Liver (tissue), 3 donors: ENCODE measurements around the gene ITGA11.
A peak's percentile ranks its signal among the peaks of the same experiment; 100 is the strongest.

ENCODE experiments used
- CTCF ChIP-seq: fragments of 150-350 bp; IDR thresholded peaks from 2 replicates; pipeline ENCODE4 v1.5.1; 2017; ENCODE audit warnings: improper control_type of control experiment, low read depth, low read length; ENCODE audit not compliant: missing input control
- EGR1 ChIP-seq, 2 donors: IDR thresholded peaks; 2 replicates each; pipeline ENCODE4 v1.6.1; 2016 to 2018; ENCODE audit warnings: antibody characterized with exemption in 2 of 2, low read depth in 2 of 2
- YY1 ChIP-seq: IDR thresholded peaks from 2 replicates; pipeline ENCODE4 v1.6.1; 2016; ENCODE audit warnings: antibody characterized with exemption, mild to moderate bottlenecking
- donor health status: healthy.
- donor health status: healthy.

DNA sequence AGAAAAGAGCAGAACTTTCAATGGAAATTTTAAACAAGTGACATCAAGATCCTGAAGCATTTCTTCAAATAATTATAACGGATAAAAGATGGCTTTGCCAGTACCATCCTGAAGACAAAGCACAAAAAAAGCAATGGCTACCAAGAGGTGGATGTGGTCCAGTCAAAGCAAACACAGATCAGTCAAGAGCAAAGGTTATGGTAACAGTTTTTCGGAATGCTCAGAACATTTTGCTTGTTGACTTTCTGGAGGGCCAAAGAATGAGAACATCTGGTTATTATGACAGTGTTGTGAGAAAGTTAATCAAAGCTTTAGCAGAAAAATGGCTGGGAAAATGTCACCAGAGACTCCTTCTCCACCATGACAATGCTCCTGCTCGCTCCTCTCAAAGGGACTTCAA is 122.9 kb downstream of the ITGA11 start:
- TF ChIP-seq CTCF, result no peak
- no peak for TF ChIP-seq EGR1 (IDR thresholded peaks at IDR 0.05; ENCODE audit: low read depth in 2 of 2)
- peak; percentile 55 for TF ChIP-seq YY1
